Neuronal stem cell (in vitro differentiated cells): ENCODE data around the gene MS4A6A.
"Not testable (repeated sequence)": the region's sequence is repeated elsewhere in the genome, so short reads cannot be mapped to it uniquely, and the experiment has no call there.

Experiments used
- DNase-seq: peaks from one replicate; pipeline ENCODE4 v3.0.0-alpha.2; 2013; ENCODE audit warnings: low spot score
- H2AFZ ChIP-seq: one replicate; pipeline ENCODE4 v1.6.1; 2013; ENCODE audit warnings: mild to moderate bottlenecking, low read length, inconsistent platforms
- H2AK5ac ChIP-seq: 2 replicates; pipeline ENCODE4 v1.6.1; 2013; ENCODE audit warnings: low read depth, mild to moderate bottlenecking, inconsistent platforms, low read length, moderate library complexity, mixed read lengths
- H2BK120ac ChIP-seq: 2 replicates; pipeline ENCODE4 v1.6.1; 2013; ENCODE audit warnings: low read depth, mild to moderate bottlenecking, inconsistent platforms, low read length, moderate library complexity, mixed read lengths
- H2BK12ac ChIP-seq: one replicate; pipeline ENCODE4 v1.6.1; 2013; ENCODE audit warnings: low read length, inconsistent platforms
- H2BK15ac ChIP-seq: 2 replicates; pipeline ENCODE4 v1.6.1; 2013; ENCODE audit warnings: mild to moderate bottlenecking, low read length, inconsistent platforms, mixed read lengths
- H2BK5ac ChIP-seq: one replicate; pipeline ENCODE4 v1.6.1; 2013; ENCODE audit warnings: inconsistent platforms, mild to moderate bottlenecking, low read length, moderate library complexity
- H3K14ac ChIP-seq: one replicate; pipeline ENCODE4 v1.6.1; 2013; ENCODE audit warnings: low read length, inconsistent platforms
- H3K18ac ChIP-seq: 2 replicates; pipeline ENCODE4 v1.6.1; 2013; ENCODE audit warnings: low read length, inconsistent platforms
- H3K23ac ChIP-seq: 2 replicates; pipeline ENCODE4 v1.6.1; 2013; ENCODE audit warnings: low read depth, mild to moderate bottlenecking, mixed read lengths, low read length, inconsistent platforms; ENCODE audit not compliant: poor library complexity
- H3K27ac ChIP-seq: replicated peaks from 3 replicates; pipeline ENCODE4 v1.5.1; 2013; ENCODE audit warnings: low read length, inconsistent platforms
- H3K27me3 ChIP-seq, 3 experiments: 2 replicates each; pipeline ENCODE4 v1.6.1; 2013; ENCODE audit warnings: low read length in 3 of 3, mild to moderate bottlenecking in 2 of 3, inconsistent platforms in 1 of 3, low read depth in 1 of 3, mixed read lengths in 1 of 3, moderate library complexity in 1 of 3; ENCODE audit not compliant: control insufficient read depth in 3 of 3, insufficient read depth in 3 of 3
- H3K36me3 ChIP-seq, 2 donors: replicated peaks in 1 of 2; 2 replicates each; pipeline ENCODE4 v1.6.1; 2013; ENCODE audit warnings: low read length in 2 of 2; ENCODE audit not compliant: control insufficient read depth in 2 of 2, insufficient read depth in 2 of 2
- H3K4ac ChIP-seq: 2 replicates; pipeline ENCODE4 v1.6.1; 2013; ENCODE audit warnings: inconsistent platforms, mild to moderate bottlenecking, low read length, moderate library complexity
- H3K4me1 ChIP-seq, 2 donors: 1 replicate in 1 of 2; 2 replicates in 1 of 2; pipeline ENCODE4 v1.6.1; 2013; ENCODE audit warnings: low read length in 2 of 2, low read depth in 1 of 2; ENCODE audit not compliant: control insufficient read depth in 2 of 2, insufficient read depth in 1 of 2
- H3K4me2 ChIP-seq: one replicate; pipeline ENCODE4 v1.6.1; 2013; ENCODE audit warnings: mild to moderate bottlenecking, low read length, inconsistent platforms; ENCODE audit not compliant: insufficient read depth, poor library complexity, severe bottlenecking
- H3K4me3 ChIP-seq, 2 donors: 2 replicates each; pipeline ENCODE4 v1.5.1; 2013; ENCODE audit warnings: low read length in 2 of 2, mild to moderate bottlenecking in 2 of 2, inconsistent platforms in 1 of 2, moderate library complexity in 1 of 2
- H3K79me1 ChIP-seq: one replicate; pipeline ENCODE4 v1.6.1; 2013; ENCODE audit warnings: low read depth, mild to moderate bottlenecking, inconsistent platforms, low read length, moderate library complexity
- H3K9ac ChIP-seq: one replicate; pipeline ENCODE4 v1.6.1; 2013; ENCODE audit warnings: mild to moderate bottlenecking, low read depth, low read length, inconsistent platforms; ENCODE audit not compliant: poor library complexity
- H3K9me3 ChIP-seq, 2 donors: replicated peaks in 1 of 2; 2 replicates each; pipeline versions ENCODE3 to v1.6.1; 2013; ENCODE audit warnings: low read length in 2 of 2, mild to moderate bottlenecking in 2 of 2, inconsistent platforms in 1 of 2, low read depth in 1 of 2, mixed read lengths in 1 of 2, moderate library complexity in 1 of 2; ENCODE audit not compliant: control insufficient read depth in 2 of 2, insufficient read depth in 1 of 2
- H4K8ac ChIP-seq: one replicate; pipeline ENCODE4 v1.6.1; 2013; ENCODE audit warnings: low read depth, mild to moderate bottlenecking, inconsistent platforms, low read length, moderate library complexity
- H4K91ac ChIP-seq: one replicate; pipeline ENCODE4 v1.6.1; 2013; ENCODE audit warnings: low read length, low read depth, mild to moderate bottlenecking, inconsistent platforms; ENCODE audit not compliant: poor library complexity
- WGBS, 2 donors: extraction: QIAGEN DNeasy Blood & Tissue Kit; methylation state at CpG; one replicate each; pipeline ENCODE4 v1.1.7; 2013; ENCODE audit warnings: missing lambda C conversion rate in 2 of 2, mixed read lengths in 1 of 2; ENCODE audit not compliant: insufficient read length in 2 of 2, insufficient replicate concordance in 1 of 2; ENCODE audit errors: extremely low coverage in 2 of 2; 5-methylcytosine and 5-hydroxymethylcytosine counted together

MS4A6A gene

DNA sequence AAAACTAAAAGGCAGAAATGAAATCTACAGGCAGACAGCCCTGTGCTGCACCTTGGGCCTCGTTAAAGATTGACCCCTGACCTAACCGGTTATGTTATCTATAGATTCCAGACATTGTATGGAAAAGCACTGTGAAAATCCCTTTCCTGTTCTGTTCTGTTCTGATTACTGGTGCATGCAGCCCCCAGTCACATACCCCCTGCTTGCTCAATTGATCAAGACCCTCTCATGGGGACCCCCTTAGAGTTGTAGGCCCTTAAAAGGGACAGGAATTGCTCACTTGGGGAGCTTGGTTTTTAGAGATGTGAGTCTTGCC lies 2.6 kb upstream of the MS4A6A start:
- not testable (repeated sequence) for H3K27me3 ChIP-seq, H2BK120ac ChIP-seq, H2AK5ac ChIP-seq, H2BK12ac ChIP-seq, H2BK5ac ChIP-seq, H4K91ac ChIP-seq, DNase-seq, H2AFZ ChIP-seq, H2BK15ac ChIP-seq, H3K36me3 ChIP-seq, H3K4me3 ChIP-seq, H3K18ac ChIP-seq, H3K9me3 ChIP-seq, H3K4me2 ChIP-seq, H3K23ac ChIP-seq, H3K27ac ChIP-seq, H3K4me1 ChIP-seq, H3K9ac ChIP-seq, H3K79me1 ChIP-seq, H3K14ac ChIP-seq, H4K8ac ChIP-seq, H3K4ac ChIP-seq
- WGBS, 2 donors: no CpG with 5 or more reads among the region's 2 CpGs

DNA sequence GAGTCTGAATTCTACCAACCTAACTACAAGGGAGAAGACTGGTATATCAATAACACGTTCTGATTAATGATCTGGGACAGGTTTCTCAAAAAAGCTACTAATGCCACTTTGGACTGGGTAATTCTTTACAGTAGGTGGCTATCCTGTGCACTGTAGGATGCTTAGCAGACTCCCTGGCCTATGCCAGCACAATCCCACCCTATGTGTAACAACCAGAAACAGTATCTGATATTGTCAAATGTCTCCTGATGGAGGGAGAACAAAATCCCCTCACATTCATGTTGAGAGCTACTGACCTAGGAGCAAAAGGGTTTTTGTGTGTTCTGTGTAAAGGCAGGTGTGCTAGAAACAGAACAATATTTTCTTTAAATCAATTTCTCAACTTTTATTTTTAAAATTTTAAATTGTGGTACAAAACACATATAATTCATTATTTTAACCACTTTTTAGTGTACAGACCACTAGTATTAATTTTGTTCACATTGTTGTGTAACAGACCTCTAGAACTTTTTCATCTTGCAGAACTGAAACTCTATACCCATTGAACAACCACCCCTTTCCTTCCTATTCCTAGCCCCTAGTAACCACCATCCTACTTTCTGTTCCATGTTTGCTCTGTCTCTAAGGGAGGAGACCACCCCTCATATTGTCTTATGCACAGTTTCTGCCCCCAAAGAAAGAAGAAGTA lies 2.1 kb upstream of the MS4A6A start:
- H2BK120ac ChIP-seq: no peak overlapping the region
- WGBS, 2 donors: no CpG with 5 or more reads among the region's 1 CpG

DNA sequence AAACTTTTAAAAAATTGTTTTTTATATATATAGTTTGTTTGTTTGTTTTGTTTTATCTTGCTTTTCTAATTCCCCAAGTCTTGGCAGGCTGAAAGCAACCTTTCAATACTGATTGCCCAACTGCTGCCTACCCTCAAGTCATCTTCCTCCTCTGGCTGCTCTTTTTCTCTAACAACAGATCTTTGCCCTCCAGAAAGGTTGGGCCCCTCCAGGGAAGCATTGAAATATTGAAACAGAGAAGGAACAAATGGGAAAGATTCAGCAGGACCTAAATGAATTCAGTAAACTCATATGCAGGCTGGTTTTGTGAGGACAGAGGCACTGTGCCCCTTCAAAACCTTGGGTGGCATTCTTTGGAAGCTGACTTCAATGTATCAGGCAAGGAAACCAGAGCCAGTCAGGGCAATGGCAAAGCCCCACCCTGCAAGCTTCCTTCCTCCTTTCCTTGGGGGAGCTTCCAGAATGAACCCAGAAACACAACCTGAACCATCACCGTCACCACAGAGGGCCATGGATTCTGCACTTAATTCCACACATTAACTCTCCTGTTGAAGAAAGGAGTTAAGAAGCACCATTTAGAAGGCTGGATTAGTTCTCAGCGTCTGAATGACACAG lies 815 bp upstream of the MS4A6A start:
- H3K27ac ChIP-seq: no peak overlapping the region
- no peak overlapping the region for H2AK5ac ChIP-seq
- H4K8ac ChIP-seq: no peak overlapping the region
- no peak overlapping the region for H3K23ac ChIP-seq
- H2BK120ac ChIP-seq: no peak overlapping the region
- peaks cover 0 to 7% of the 10 kb centered on the region in 2 donors for H3K4me1 ChIP-seq
- no peak overlapping the region for H4K91ac ChIP-seq
- no CpG with 5 or more reads among the region's 2 CpGs for WGBS, 2 donors
- no peak overlapping the region for H3K4ac ChIP-seq
- H2AFZ ChIP-seq: no peak overlapping the region
- no peak overlapping the region for H3K4me2 ChIP-seq
- H3K18ac ChIP-seq: no peak overlapping the region
- H3K9ac ChIP-seq: no peak overlapping the region
- DNase-seq: no peak
- H2BK5ac ChIP-seq: no peak overlapping the region
- no peak overlapping the region for H2BK15ac ChIP-seq
- H3K36me3 ChIP-seq: no peaks in the 10 kb centered on the region
- no peak overlapping the region for H3K4me3 ChIP-seq
- no peaks in the 10 kb centered on the region for H3K27me3 ChIP-seq
- no peak overlapping the region for H3K14ac ChIP-seq
- H3K9me3 ChIP-seq: no peaks in the 10 kb centered on the region
- no peaks in the 10 kb centered on the region for H3K79me1 ChIP-seq
- H2BK12ac ChIP-seq: peak overlapping the region; percentile 18

More for the DNA sequence above, 2.1 kb upstream of the MS4A6A start:
- Histone ChIP-seq H3K9me3 (no peaks in the 10 kb centered on the region), H3K23ac (no peak overlapping the region), H4K8ac (no peak overlapping the region), H3K18ac (no peak overlapping the region), H2BK15ac (no peak overlapping the region), H3K4me3 (no peak overlapping the region), H3K36me3 (no peaks in the 10 kb centered on the region), H3K4me1 (peaks cover 0 to 7% of the 10 kb centered on the region in 2 donors), H3K27me3 (no peaks in the 10 kb centered on the region), H3K4ac (no peak overlapping the region), H2AK5ac (no peak overlapping the region), H2BK12ac (no peak overlapping the region), H4K91ac (no peak overlapping the region), H2BK5ac (no peak overlapping the region), H3K79me1 (no peaks in the 10 kb centered on the region), H2AFZ (no peak overlapping the region), H3K27ac (no peak overlapping the region), H3K14ac (no peak overlapping the region), H3K9ac (no peak overlapping the region), H3K4me2 (no peak overlapping the region)
- DNase-seq: no peak

DNA sequence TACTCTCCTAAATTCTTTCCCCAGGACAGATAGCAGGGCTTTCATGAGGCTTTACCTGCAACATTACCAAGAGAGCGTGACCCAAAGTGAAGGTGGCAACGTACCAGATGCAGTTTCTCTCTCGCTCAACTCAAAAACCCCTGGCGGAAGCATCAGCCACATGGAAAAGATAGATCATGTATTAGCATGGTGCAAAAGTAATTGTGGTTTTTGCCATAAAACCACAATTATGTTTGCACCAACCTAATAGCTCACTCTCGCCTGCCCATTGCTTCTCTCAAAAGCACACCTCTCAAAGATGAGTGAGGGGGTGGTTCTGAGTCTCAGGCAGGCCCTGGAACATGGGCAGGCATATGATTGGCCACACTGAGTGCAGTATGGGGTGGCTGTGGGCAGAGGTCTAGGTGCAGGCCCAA lies 7.0 kb downstream of the MS4A6A start:
- Histone ChIP-seq H3K27me3 (peaks cover 0 to 3% (median 0%) of the 10 kb centered on the region in 3 experiments), H3K23ac (no peak overlapping the region), H3K4me1 (no peaks in the 10 kb centered on the region), H2BK15ac (no peak overlapping the region), H3K4me3 (no peak overlapping the region), H4K8ac (no peak overlapping the region), H3K9me3 (no peaks in the 10 kb centered on the region), H3K36me3 (no peaks in the 10 kb centered on the region), H2BK120ac (no peak overlapping the region), H3K14ac (no peak overlapping the region), H3K4me2 (no peak overlapping the region), H3K27ac (no peak overlapping the region), H3K9ac (no peak overlapping the region), H4K91ac (no peak overlapping the region), H3K4ac (no peak overlapping the region), H3K79me1 (no peaks in the 10 kb centered on the region), H2AK5ac (no peak overlapping the region), H3K18ac (no peak overlapping the region), H2BK5ac (no peak overlapping the region), H2AFZ (no peak overlapping the region), H2BK12ac (no peak overlapping the region)
- no CpG with 5 or more reads among the region's 5 CpGs for WGBS, 2 donors
- no peak for DNase-seq
